Type B pancreatic cell (in vitro differentiated cells): Measurements from ENCODE around the gene LAMTOR2. TPM values are rescaled to one million over a fixed set of nuclear protein-coding genes. Genes with fewer than 3 reads are reported as not detected.
A peak's percentile ranks its signal among the peaks of the same experiment; 100 is the strongest.

Source experiments
- DNase-seq: peaks from one replicate; pipeline ENCODE4 v3.0.0; 2021; ENCODE audit warnings: mixed read lengths; ENCODE audit not compliant: unreplicated experiment; ENCODE audit errors: extremely low spot score
- H3K27ac Mint-ChIP-seq: 2 replicates; pipeline ENCODE4 v1.8.0; 2021; ENCODE audit warnings: mild to moderate bottlenecking, mixed read lengths
- H3K27me3 Mint-ChIP-seq: 2 replicates; pipeline ENCODE4 v1.8.0; 2021; ENCODE audit warnings: mixed read lengths
- H3K36me3 Mint-ChIP-seq: 2 replicates; pipeline ENCODE4 v1.8.0; 2021; ENCODE audit warnings: mixed read lengths
- H3K4me1 Mint-ChIP-seq: one replicate; pipeline ENCODE4 v1.8.0; 2021; ENCODE audit warnings: mixed read lengths; ENCODE audit not compliant: unreplicated experiment
- H3K4me3 Mint-ChIP-seq: 2 replicates; pipeline ENCODE4 v1.8.0; 2021; ENCODE audit warnings: mild to moderate bottlenecking, mixed read lengths
- H3K9me3 Mint-ChIP-seq: 2 replicates; pipeline ENCODE4 v1.8.0; 2021; ENCODE audit warnings: mixed read lengths
- CTCF ChIP-seq: fragments of 200-600 bp; sonication (generic); conservative IDR thresholded peaks from 2 replicates; pipeline ENCODE4 v1.5.0; 2021; ENCODE audit warnings: antibody characterized with exemption, mild to moderate bottlenecking
- total RNA-seq: library from RNA; stranded (reverse); gene quantifications from 2 replicates; pipeline ENCODE4 v1.2.1, GENCODE V29; 2021; ENCODE audit warnings: low replicate concordance

The LAMTOR2 gene
- total RNA-seq, 1 donor from 2014 or later: 60.9 TPM

GRCh38 chr1:156074661-156075060 is 20.1 kb downstream of the LAMTOR2 start:
- DNase-seq: no peak
- Mint-ChIP-seq H3K4me1 (peaks cover 49% of the 10 kb centered on the region), H3K9me3 (no peaks in the 10 kb centered on the region), H3K27me3 (no peaks in the 10 kb centered on the region), H3K27ac (no peak overlapping the region), H3K36me3 (peaks cover 40% of the 10 kb centered on the region), H3K4me3 (no peak overlapping the region)
- TF ChIP-seq CTCF: no peak

- H3K4me1 Mint-ChIP-seq: peaks cover 52% of the 10 kb centered on the region
- H3K27me3 Mint-ChIP-seq: no peaks in the 10 kb centered on the region
- H3K36me3 Mint-ChIP-seq: peaks cover 42% of the 10 kb centered on the region
- DNase-seq: no peak
- no peak for TF ChIP-seq CTCF
- H3K4me3 Mint-ChIP-seq: peak overlapping the region; percentile 18
- no peaks in the 10 kb centered on the region for H3K9me3 Mint-ChIP-seq
- peak overlapping the region; percentile 74 for H3K27ac Mint-ChIP-seq
Measured at GRCh38 chr1:156075162-156075561, 20.6 kb downstream of the LAMTOR2 start.

- Mint-ChIP-seq H3K4me1 (peaks cover 52% of the 10 kb centered on the region), H3K4me3 (peak overlapping the region; percentile 49)
Measured at GRCh38 chr1:156075775-156076204, 21.2 kb downstream of the LAMTOR2 start.

GRCh38 chr1:156076609-156077429 is 22.2 kb downstream of the LAMTOR2 start:
- peak overlapping the region; percentile 54 for H3K4me3 Mint-ChIP-seq
- DNase-seq: no peak
- H3K9me3 Mint-ChIP-seq: no peaks in the 10 kb centered on the region
- TF ChIP-seq CTCF: no peak
- peaks cover 52% of the 10 kb centered on the region for H3K4me1 Mint-ChIP-seq
- H3K36me3 Mint-ChIP-seq: peaks cover 38% of the 10 kb centered on the region
- H3K27me3 Mint-ChIP-seq: no peaks in the 10 kb centered on the region
- no peak overlapping the region for H3K27ac Mint-ChIP-seq

More at GRCh38 chr1:156075775-156076204, 21.2 kb downstream of the LAMTOR2 start:
- peaks cover 42% of the 10 kb centered on the region for H3K36me3 Mint-ChIP-seq
- H3K27me3 Mint-ChIP-seq: no peaks in the 10 kb centered on the region
- TF ChIP-seq CTCF: no peak
- no peak overlapping the region for H3K27ac Mint-ChIP-seq
- DNase-seq: no peak
- no peaks in the 10 kb centered on the region for H3K9me3 Mint-ChIP-seq

DNA sequence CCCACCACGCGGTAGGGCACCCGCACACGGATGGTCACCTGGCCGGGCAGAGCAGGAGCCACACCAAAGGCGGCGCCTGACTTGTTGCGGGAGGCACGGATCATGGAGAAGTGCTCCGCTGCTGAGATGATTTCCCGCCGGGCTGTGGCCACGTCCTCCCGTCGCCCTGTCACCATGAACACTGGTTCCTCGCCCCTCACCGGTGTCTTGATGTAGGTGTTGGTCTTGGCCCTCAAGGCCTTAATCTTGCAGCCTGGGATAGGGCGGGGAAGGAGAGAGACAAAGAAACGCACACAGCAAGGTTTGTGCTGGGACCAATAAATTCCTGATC is 22.8 kb downstream of the LAMTOR2 start:
- H3K4me3 Mint-ChIP-seq: peak overlapping the region; percentile 97
- H3K9me3 Mint-ChIP-seq: no peaks in the 10 kb centered on the region
- no peaks in the 10 kb centered on the region for H3K27me3 Mint-ChIP-seq
- no peak for TF ChIP-seq CTCF
- H3K36me3 Mint-ChIP-seq: peaks cover 38% of the 10 kb centered on the region
- no peak for DNase-seq
- H3K27ac Mint-ChIP-seq: no peak overlapping the region
- H3K4me1 Mint-ChIP-seq: peaks cover 52% of the 10 kb centered on the region
